HEK293T (cell line): ENCODE data around the gene FMO1.

Experiments
- ELF4 ChIP-seq: fragments of 450-650 bp; IDR thresholded peaks from 2 replicates; pipeline ENCODE4 v1.6.1; 2017; ENCODE audit warnings: antibody characterized with exemption
- FOXK2 ChIP-seq: fragments of 450-650 bp; IDR thresholded peaks from 2 replicates; pipeline ENCODE4 v1.6.1; 2016; ENCODE audit warnings: mild to moderate bottlenecking
- FOXM1 ChIP-seq: fragments of 450-650 bp; IDR thresholded peaks from 2 replicates; pipeline ENCODE4 v1.6.1; 2017; ENCODE audit warnings: mild to moderate bottlenecking, borderline replicate concordance
- LEF1 ChIP-seq: fragments of 450-650 bp; IDR thresholded peaks from 2 replicates; pipeline ENCODE4 v1.6.1; 2017; ENCODE audit warnings: mild to moderate bottlenecking, borderline replicate concordance
- SUZ12 ChIP-seq: fragments of 450-650 bp; IDR thresholded peaks from 2 replicates; pipeline ENCODE4 v1.6.1; 2016; ENCODE audit warnings: mild to moderate bottlenecking
- TF ChIP-seq, protein P1 (sequence below): fragments of 450-650 bp; IDR thresholded peaks from 2 replicates; pipeline ENCODE4 v1.6.1; 2016

DNA sequence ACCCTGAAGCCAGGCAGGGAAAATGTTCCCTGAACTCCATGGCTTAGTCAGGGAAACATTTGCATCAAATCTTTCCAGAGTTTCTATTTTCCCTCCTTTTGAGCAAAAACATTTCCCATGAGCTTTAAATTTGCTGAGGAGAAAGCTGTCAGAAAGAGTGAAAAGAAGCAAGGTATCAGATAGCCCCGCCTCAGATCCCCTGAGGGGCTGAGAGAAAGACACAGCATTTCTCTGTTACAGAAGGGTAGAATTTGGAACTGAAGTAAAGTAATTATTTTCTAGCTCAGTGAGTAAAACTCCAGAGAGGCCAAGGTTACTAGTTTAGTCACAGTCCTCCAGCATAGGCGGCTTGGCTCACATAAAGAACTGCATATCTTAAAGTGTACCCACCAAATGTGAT, 10.6 kb downstream of the FMO1 start:
- TF ChIP-seq SUZ12 (no peak), FOXK2 (no peak), LEF1 (no peak), ELF4 (no peak), FOXM1 (no peak)
- TF ChIP-seq, protein P1, sequence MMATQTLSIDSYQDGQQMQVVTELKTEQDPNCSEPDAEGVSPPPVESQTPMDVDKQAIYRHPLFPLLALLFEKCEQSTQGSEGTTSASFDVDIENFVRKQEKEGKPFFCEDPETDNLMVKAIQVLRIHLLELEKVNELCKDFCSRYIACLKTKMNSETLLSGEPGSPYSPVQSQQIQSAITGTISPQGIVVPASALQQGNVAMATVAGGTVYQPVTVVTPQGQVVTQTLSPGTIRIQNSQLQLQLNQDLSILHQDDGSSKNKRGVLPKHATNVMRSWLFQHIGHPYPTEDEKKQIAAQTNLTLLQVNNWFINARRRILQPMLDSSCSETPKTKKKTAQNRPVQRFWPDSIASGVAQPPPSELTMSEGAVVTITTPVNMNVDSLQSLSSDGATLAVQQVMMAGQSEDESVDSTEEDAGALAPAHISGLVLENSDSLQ: no peak
